ENCODE measurements around the gene MGA.

- no peak for TF ChIP-seq POLR2A (IDR thresholded peaks at IDR 0.05)
- TF ChIP-seq EP300 (IDR thresholded peaks at IDR 0.05) = no peak
- TF ChIP-seq, protein P1, sequence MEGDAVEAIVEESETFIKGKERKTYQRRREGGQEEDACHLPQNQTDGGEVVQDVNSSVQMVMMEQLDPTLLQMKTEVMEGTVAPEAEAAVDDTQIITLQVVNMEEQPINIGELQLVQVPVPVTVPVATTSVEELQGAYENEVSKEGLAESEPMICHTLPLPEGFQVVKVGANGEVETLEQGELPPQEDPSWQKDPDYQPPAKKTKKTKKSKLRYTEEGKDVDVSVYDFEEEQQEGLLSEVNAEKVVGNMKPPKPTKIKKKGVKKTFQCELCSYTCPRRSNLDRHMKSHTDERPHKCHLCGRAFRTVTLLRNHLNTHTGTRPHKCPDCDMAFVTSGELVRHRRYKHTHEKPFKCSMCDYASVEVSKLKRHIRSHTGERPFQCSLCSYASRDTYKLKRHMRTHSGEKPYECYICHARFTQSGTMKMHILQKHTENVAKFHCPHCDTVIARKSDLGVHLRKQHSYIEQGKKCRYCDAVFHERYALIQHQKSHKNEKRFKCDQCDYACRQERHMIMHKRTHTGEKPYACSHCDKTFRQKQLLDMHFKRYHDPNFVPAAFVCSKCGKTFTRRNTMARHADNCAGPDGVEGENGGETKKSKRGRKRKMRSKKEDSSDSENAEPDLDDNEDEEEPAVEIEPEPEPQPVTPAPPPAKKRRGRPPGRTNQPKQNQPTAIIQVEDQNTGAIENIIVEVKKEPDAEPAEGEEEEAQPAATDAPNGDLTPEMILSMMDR (IDR thresholded peaks at IDR 0.05) = no peak
Observed at GRCh38 chr15:41788262-41788661, 128.1 kb downstream of the MGA start.

Data from stomach (tissue), 4 donors.